Hindlimb muscle (tissue), 1 donor: Measurements from ENCODE around the gene NDOR1. TPM values are rescaled to one million over a fixed set of nuclear protein-coding genes. Genes with fewer than 3 reads are reported as not detected.

ENCODE experiments used
- DNase-seq: peaks from one replicate; pipeline ENCODE4 v3.0.0-alpha.2; 2013
- polyA plus RNA-seq: library from polyadenylated mRNA; unstranded; fragments of 120-200 nt; gene quantifications from one replicate; pipeline ENCODE4 v1.2.1, GENCODE V29; 2013; ENCODE audit not compliant: insufficient read length

NDOR1 gene
- polyA plus RNA-seq, 1 donor = 10.5 TPM

DNA sequence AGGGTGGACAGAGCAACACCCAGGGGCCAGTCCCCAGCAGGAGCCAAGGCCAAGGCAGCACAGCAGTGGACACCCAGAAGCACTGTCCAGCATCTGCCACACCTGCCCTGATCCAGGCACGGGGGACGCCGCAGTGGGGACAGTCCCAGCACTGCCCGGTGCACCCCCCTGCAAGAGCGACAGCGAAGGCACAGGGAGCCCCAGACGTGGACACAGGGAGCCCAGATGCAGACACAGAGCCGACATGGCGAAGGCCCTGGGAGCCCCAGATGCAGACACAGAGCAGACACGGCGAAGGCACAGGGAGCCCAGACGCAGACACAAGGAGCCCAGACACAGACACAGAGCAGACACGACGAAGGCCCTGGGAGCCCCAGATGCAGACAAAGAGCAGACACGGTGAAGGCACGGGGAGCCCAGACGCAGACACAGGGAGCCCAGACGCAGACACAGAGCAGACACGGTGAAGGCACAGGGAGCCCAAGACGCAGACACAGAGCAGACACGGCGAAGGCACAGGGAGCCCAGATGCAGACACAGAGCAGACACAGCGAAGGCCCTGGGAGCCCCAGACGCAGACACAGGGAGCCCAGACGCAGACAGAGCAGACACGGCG lies 21.4 kb upstream of the NDOR1 start:
- no peak for DNase-seq

DNA sequence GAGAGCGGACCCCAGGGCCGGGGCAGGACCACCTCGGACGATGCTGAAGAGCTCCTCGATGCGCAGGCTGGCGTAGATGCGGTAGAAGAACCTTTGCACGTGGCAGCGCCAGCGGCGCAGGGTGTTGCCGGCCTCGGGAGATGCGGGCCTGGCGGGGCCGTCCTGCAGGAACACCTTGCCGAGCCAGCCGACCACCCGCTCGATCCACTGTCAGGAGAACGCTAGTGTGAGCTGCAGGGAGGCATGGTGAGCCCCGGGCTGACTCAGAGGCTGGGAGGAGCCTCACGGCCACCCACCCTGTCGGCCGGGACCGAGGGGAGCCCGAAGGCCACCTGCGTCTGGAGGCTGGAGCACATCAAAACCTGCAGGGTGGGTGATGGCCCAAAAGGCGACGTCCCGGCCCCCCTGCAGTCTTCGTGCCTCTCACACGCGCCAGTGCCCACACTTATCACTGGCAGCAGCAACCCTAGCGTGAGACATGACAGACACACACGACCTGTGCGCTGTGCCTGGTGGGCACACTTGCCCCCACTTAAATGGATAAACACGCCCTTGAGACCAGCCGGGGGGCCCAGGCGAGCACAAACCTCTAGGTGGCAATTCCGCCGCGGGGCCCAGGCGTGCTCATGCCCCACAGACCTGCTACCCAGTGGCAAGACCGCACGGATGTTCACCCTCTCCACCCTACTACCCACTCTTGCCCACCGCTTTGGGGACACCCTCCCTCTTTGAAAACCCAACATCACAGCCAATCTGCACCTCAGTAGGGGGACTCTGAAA lies 20.4 kb upstream of the NDOR1 start:
- no peak for DNase-seq

- no peak for DNase-seq
Measured at GRCh38 chr9:137185921-137186320, 19.6 kb upstream of the NDOR1 start.

DNA sequence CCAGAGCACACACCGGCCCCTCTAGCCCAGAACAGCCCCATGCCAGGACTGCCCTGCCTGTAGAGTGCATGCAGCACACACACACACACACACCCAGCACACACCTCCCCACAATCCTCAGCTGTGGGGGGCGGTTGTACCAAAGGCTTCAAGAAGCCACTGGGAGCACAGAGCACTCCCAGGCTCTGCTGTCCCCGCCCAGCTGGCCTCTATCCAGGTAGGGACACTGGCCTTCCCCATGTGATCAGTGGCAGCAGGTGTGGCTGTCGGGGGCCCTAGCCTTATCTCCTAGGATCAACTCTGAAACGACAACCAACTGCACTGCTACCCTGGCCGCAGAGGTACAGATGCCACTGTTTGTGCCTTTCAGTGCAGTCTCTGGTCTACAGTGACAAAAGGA lies 19.1 kb upstream of the NDOR1 start:
- no peak for DNase-seq

- no peak for DNase-seq
Measured at GRCh38 chr9:137187386-137187785, 18.1 kb upstream of the NDOR1 start.

DNA sequence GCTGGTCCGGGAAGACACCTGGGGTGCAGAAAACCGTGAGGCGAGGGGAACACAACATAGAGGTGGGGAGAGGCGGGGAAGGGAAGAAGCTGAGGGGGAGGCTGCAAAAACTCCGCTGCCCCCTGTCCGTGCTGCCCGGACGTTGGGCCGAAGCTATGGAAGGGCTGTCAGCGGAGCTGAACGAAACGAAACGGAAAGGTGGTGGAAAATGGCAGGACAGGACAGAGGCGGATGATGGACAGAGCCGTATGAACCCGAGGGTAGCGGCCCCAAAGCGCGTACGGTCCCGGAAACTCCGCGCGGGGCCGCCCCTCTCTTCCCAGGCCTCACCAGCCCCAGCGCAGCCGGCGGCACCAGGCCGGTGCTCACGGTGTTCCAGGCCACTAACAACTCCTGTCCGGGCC lies 17.4 kb upstream of the NDOR1 start:
- no peak for DNase-seq

DNA sequence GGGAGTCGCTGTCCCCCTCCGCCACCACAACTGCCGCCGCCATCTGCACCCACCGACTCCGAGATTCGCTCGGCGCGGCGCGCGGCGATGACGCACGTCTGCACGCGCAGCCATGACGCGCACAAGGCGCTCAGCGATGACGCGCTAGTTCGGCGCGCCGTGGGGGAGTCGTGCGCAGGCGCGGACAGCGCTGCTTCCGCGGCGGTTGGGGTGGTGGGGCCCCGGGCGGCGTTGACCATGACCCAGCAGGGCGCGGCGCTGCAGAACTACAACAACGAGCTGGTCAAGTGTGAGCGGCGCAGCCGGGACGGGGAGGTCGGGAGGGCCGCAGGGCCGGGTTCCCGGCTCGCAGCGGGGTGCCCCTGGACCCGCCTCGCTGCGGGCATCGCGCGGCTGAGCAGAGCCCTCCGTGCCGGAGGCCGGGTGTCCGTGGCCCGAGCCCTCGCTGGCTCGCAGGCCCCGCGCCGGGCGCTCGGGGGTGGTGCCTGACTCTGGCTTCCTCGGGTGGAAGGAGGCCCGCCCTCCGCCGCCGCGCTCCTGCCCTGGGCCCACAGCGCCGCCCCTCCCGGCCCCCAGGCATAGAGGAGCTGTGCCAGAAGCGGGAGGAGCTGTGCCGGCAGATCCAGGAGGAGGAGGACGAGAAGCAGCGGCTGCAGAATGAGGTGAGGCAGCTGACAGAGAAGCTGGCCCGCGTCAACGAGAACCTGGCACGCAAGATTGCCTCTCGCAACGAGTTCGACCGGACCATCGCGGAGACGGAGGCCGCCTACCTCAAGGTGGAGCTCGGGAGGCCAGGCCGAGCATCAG lies 16.8 kb upstream of the NDOR1 start, which contains the start of the genes ANAPC2 and SSNA1:
TSS of gene ANAPC2 (minus strand) at position 71 of the 807 bp plus-strand sequence. CDS start at position 43, 28 bp downstream.
TSS of gene SSNA1 (plus strand) at position 187 of the 807 bp plus-strand sequence. CDS start at position 238, 51 bp downstream.
- DNase-seq = peak; percentile 99

DNA sequence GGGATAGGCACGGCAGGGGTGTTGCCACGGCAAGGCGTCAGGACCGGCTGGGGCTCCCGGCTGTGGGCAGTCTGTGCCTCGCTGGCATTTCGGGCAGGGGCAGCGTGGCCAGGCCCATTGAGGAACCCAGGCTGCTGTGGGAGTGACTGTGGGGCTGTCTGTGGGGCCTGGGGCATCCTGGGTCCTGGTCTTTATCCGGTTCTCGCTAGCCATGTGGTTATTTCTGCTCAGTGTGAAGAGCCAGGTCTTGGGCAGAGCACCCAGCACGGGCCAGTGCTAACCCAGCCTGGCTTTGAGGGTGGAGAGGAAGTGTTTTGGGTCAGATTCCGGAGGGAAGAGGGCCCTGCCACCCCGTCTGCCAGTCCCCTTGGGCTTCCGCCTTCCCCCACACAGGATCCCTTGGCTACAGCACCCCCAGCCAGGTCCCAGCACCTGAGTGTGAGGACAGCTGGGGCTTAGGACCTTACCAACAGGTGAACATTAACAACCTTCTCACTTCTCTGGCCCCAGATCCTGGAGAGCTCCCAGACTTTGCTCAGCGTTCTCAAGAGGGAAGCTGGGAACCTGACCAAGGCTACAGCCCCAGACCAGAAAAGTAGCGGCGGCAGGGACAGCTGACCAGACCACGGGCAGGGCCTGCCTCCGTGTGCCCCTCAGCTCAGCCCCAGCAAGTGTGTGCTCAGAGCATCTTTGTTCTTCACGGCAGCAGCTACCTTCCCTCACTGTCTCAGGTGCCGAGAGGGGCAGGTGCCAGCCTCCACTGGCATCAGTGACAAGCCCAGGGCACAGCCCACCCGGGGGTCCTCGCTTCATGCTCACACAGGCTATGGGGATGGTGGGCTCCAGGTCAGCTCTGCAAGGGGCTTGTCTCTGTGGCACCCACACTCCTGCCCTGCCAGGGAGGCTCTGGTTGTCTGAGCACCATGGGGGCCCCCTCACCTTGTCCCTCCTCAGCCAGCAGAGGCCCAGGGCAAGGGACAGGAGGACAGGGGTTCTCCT lies 15.9 kb upstream of the NDOR1 start:
- no peak for DNase-seq

DNA sequence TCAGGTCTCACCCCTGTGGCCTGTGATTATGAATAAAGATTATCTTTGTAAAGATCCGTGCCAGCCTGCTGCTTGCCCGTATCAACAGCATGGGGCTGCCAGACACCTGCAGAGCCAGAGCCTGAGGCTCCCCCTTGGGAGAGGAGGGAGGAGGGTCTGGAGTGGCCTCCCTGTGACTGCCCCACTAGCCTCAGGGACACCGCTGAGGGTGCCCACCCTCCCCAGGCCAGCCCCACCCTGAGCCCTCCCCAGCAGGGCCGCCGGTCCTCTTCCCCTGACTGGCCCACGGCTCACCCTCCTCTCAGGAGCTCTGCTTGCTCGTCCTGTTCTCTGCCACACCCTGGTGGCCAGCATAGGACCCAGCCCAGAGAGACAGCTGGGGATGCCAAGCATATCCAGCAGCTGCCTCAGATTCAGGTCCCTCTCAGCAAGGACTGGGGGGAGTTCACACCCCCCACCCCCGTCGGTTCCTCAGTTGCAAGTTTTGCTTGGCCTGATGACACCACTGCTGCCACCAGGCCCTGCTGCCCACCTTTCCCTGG lies 15.1 kb upstream of the NDOR1 start:
- no peak for DNase-seq

DNA sequence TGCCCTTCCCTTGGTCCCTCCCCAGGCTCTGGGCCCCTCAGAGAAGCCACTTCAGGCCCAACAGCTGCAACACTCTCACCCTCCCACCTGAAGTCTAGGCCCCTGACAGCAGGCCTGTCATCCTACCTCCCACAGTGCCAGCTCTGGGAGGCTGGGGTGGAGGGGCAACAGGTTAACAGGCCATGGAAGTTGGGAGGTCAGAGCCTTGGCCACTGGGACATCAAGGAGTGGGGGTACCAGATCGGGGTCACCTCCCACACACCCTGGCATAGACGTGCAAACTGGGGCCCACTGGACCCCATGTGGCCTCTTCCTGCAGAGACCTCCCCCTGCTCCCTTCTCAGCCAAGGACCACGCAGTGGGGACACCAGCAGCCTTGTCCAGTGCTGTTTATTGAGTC lies 14.3 kb upstream of the NDOR1 start:
- no peak for DNase-seq

- no peak for DNase-seq
Measured at GRCh38 chr9:137191691-137192447, 13.6 kb upstream of the NDOR1 start.

GRCh38 chr9:137192448-137192780 lies 13.1 kb upstream of the NDOR1 start:
- DNase-seq = no peak

DNA sequence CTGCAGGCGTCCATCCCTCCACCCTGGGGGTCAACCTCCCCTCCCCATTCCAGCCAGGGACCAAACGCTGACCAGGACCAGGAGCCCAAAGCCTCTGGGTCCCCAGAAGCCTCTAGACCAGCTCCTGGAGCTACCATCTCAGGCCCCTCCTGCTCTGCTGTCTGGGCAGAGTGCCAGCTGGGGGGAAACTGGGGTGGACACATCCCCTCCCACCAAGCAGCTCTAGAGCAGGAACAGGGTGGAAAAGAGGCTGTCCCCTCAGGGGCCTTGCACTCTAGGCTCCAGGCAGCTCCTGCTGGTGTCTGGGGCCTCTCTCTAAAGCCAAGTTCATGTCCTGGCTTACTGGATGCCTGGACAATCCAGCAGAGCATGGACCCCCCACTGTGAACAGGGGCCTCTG lies 12.6 kb upstream of the NDOR1 start:
- no peak for DNase-seq

GRCh38 chr9:137193771-137194170 lies 11.7 kb upstream of the NDOR1 start:
- no peak for DNase-seq

DNA sequence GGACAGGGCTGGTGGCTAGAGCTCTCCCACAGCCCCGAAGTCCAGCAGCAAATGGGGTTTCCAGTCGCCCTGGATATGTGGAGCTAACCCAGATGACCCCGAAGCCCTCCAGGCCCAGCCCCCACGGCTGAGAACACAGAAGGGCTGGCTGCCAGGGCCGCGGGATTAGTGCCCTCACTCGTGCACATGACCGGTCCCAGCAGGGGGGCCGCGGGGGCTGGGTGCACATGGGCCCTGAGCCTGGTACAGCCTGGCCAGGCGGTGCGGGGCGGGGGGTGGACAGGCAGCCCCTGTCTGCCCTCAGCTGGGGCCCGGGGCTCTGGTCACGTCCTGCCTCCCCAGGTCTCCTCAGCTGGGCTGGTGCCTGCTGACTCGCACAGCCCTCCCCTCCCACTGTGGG lies 11.1 kb upstream of the NDOR1 start:
- DNase-seq = no peak

- no peak for DNase-seq
Measured at GRCh38 chr9:137194909-137195308, 10.6 kb upstream of the NDOR1 start.

DNA sequence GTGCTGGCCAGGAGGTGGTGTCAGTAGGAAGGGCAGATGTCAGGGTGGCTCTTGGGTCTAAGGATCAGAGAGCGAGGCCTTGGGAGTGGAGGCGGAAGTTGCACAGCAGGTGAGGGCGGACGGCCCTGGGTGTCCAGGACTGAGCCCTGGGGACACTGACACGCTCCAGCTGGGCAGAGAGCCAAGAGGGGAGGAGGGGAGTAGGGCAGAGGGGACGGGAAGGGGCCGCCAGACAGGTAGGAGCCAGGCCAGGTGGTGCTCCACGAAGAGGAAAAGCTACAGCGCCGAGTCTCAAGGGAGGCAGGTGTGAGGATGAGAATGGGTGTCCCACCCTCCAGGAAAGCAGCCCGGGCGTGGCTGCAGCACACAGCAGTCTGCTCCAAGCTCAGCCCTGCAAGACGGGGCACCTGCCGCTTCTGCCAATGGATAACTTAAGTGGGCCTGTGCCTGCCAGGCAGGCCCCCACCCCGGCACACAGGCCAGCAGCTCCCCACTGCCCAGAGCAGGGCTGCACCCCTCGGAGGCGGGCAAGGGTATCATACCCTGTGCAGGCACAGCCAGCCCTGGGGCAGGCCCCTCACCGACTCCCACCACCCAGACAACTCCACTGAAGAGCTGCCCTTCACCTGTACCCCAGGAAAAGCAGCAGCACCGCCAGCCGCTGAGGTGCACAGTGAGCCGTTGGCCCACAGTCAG lies 9.8 kb upstream of the NDOR1 start:
- no peak for DNase-seq

DNA sequence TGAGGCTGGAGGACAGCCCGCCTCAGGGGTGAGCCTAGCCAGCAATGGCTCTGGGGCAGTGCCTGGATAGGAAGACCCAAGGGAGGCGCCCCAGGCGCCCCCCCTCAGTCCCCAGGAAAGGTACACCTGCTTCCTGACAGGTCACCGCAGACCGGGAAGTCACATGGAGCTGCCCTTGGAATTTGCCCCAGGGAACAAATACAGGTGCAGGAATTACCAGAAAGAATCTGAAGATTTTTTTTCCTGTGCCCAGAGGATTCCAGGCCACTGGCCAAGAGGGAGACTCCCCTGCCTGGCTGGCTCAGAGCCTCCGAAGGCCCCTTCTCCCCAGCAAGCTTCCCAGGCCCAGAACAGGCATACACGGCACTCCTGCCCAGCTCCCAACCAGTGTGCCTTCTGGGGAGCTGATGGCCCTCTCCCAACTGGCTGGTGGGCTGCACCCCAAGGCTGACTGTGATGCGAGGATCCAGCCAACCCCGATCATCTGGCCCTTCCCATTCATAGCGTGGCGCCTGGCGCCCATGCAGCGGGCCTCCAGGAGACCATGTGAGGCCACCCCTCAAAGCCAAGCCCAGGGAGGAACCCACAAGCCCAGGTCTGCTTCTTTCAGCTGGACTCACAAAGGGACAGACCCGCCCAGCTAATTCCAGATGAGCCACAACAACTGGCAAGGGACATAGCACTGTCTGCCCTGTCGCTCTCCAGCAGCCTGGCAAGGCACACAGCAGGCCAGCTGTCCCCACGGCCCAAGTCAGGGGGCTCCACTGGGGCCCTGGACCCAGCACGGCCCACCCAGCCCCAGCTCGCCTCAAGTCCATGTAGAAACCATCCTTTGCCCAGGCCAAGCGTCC lies 7.2 kb upstream of the NDOR1 start:
- no peak for DNase-seq

DNA sequence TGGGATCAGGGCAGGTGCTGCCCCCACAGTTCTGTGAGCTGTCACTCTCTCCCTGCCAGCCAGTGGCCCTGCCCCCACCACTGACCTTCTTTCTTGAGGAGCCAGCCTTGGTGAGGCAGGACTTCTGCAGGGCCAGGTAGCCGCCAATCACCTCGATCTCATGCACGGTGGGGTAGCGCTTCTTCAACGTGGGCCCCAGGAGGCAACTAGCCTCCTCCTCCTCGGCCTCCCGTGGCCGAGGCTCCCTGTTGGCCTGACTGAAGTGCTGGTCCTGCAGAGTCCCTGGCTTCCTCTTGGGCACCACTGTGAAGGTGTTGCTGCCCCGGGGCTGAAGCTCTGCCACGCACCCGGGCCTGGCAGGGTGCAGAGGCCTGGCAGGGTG lies 6.6 kb upstream of the NDOR1 start:
- DNase-seq = no peak
